Measurements from ENCODE around the gene TBC1D2B.
"Not testable (repeated sequence)": the region's sequence is repeated elsewhere in the genome, so short reads cannot be mapped to it uniquely, and the experiment has no call there.

DNA sequence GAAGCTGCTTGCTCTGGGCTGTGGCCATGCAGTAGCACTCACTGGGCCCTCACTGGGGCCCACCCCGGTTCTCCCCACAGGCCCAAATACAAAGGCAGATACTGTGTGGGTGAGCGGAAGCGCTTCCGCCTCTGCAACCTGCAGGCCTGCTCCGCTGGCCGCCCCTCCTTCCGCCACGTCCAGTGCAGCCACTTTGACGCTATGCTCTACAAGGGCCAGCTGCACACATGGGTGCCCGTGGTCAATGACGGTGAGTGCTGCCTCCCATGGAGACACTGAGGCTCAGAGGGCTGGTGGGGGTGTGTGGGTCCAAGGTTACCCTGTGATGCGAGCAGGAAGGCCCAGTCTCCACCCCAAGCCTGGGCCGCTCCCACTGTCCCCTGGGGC, 98.8 kb downstream of the TBC1D2B start:
- TF ChIP-seq, protein P1, sequence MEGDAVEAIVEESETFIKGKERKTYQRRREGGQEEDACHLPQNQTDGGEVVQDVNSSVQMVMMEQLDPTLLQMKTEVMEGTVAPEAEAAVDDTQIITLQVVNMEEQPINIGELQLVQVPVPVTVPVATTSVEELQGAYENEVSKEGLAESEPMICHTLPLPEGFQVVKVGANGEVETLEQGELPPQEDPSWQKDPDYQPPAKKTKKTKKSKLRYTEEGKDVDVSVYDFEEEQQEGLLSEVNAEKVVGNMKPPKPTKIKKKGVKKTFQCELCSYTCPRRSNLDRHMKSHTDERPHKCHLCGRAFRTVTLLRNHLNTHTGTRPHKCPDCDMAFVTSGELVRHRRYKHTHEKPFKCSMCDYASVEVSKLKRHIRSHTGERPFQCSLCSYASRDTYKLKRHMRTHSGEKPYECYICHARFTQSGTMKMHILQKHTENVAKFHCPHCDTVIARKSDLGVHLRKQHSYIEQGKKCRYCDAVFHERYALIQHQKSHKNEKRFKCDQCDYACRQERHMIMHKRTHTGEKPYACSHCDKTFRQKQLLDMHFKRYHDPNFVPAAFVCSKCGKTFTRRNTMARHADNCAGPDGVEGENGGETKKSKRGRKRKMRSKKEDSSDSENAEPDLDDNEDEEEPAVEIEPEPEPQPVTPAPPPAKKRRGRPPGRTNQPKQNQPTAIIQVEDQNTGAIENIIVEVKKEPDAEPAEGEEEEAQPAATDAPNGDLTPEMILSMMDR (IDR thresholded peaks at IDR 0.05) = not testable (repeated sequence)
- not testable (repeated sequence) for TF ChIP-seq POLR2AphosphoS5 (IDR thresholded peaks at IDR 0.05; ENCODE audit: insufficient read depth in 1 of 2, low read depth in 1 of 2); POLR2A (IDR thresholded peaks at IDR 0.05)
